ENCODE measurements around the gene COASY.
"Not testable (repeated sequence)": the region's sequence is repeated elsewhere in the genome, so short reads cannot be mapped to it uniquely, and the experiment has no call there.

Gene COASY

DNA sequence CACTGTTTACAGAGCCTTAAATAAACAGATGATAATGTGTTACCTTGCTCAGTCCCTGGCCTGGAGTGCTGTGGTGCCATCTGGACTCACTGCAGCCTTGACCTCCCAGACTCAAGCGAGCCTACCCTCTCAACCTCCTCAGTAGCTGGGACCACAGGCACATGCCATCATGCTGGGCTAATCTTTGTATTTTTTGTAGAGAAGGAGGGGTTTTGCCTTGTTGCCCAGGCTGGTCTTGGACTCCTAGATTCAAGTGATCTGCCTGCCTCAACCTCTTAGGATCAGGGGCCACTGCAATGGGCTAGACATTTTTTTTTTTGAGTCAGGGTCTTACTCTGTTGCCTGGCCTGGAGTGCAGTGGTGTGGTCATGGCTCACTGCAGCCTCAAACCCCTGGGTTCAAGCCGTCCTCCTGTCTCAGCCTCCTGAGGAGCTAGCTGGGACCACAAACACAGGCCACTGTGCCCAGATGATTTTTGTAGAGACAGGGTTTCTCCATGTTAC lies 30.9 kb upstream of the COASY start:
- FAIRE-seq, result no peak
- no peak for DNase-seq (ENCODE audit: extremely low spot score, insufficient read length, low read depth)

DNA sequence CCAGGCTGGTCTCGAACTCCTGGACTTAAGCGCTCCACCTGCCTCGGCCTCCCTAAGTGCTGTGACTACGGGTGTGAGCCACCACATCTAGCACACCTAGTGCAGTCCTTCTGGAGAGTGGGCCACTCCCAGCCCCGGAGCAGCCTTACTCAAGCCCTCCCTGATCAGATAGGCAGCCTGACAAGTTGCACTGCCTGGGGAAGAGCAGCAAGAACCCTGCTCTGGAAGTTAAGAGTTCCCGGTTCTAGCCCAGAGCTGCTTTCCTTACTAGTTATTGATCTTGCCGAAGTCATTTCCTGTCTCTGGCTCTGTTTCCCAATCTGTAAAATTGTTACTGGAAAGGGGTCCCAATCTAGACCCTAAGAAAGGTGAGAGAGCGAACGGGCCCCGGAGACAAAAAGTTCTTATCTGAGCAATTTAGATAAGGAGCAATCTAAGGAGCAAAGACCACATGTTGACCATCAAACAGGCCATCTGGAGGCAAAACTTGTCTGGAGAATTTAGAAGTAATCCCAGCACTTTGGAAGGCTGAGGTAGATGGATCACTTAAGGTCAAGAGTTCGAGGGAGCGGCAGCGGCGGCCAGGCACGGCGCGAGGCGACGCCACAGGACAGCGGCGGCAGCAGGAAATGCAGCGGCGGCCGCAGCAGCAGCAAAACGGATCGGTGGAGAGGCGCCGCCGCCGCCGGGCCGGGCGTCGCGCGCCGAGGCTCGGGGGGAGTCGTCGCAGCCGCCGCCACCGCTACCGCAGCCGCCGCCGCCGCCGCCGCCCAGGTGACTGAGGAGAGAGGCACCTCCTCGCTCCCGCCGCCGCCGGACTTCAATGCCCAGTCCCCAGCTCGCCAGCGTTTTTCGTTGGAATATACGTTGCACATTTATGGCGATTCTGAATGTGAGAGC lies 30.2 kb upstream of the COASY start:
- FAIRE-seq (peak; percentile 38), DNase-seq (ENCODE audit: extremely low spot score, insufficient read length, low read depth) (no peak)

DNA sequence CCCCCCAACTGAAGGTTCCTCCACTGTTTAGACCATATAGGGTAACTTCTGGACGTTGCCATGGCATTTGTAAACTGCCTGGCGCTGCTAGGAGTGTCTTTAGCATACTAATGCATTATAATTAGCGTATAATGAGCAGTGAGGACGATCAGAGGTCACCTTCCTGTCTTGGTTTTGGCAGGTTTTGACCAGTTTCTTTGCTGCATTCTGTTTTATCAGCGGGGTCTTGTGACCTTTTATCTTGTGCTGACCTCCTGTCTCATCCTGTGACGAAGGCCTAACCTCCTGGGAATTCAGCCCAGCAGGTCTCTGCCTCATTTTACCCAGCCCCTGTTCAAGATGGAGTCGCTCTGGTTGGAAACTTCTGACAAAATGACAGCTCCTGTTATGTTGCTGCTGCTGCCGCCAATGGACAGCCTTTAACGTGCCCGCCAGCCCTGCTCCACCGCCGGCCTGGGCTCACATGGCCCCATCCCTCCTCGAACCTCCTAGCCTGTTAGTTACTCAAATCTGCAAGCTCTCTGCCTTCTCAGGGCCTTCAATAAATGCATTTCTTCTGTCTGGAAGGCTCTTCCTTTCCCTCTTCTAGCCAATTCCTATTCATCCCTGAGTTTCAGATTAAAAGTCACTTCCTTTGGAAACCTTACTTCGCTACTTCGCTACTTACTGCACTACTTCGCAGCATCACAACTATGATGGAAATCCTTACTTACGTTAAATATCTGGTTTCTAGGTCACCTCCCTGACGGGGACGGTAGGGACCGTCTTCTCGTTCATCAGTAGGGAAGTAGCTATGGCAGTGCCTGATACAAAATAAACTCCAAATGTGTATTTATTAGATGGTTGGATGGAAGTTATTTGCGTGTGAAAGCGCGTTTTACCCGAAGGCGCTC lies 26.5 kb upstream of the COASY start:
- no peak for FAIRE-seq
- DNase-seq (ENCODE audit: extremely low spot score, insufficient read length, low read depth), result no peak

DNA sequence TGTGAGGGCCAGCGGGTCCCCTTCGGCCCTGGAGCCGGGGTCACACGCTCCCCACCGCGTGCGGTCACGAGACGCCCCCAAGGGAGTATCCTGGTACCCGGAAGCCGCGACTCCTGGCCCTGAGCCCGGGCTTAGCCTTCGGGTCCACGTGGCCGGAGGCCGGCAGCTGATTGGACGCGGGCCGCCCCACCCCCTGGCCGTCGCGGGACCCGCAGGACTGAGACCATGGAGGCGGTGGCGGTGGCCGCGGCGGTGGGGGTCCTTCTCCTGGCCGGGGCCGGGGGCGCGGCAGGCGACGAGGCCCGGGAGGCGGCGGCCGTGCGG lies 25.9 kb upstream of the COASY start, which contains the start of gene NAGLU:
Gene NAGLU, plus strand, starts transcription at position 194 of the 324 bp plus-strand sequence. Its CDS starts 32 bp downstream, at position 226.
- DNase-seq (ENCODE audit: extremely low spot score, insufficient read length, low read depth) (peak; percentile 99), FAIRE-seq (peak; percentile 84)

DNA sequence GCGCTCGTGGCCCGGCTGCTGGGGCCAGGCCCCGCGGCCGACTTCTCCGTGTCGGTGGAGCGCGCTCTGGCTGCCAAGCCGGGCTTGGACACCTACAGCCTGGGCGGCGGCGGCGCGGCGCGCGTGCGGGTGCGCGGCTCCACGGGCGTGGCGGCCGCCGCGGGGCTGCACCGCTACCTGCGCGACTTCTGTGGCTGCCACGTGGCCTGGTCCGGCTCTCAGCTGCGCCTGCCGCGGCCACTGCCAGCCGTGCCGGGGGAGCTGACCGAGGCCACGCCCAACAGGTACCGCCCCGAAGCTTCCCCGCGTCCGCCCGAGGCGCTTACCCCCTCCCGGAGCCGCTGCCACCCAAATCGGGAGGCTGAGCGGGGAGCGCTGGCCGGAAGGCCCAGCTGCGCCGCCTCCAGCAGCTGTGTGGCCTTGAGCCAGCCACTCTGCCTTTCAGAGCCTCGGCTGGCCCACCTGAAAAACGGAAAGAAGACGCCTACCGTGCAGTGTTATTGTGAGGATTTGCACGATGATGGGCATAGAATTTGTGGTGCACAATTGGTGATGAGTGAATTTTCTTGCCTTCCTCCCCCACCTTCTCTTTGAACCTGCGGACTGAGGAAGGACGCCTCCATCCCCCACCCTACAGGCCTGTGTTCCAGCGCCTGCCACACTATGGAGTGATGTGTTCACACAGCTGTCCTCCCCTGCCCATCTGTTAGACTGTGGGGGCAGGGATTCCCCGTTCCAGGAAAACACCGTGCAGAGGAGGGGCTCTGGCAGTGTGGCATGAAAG lies 25.4 kb upstream of the COASY start:
- FAIRE-seq, result peak; percentile 52

DNA sequence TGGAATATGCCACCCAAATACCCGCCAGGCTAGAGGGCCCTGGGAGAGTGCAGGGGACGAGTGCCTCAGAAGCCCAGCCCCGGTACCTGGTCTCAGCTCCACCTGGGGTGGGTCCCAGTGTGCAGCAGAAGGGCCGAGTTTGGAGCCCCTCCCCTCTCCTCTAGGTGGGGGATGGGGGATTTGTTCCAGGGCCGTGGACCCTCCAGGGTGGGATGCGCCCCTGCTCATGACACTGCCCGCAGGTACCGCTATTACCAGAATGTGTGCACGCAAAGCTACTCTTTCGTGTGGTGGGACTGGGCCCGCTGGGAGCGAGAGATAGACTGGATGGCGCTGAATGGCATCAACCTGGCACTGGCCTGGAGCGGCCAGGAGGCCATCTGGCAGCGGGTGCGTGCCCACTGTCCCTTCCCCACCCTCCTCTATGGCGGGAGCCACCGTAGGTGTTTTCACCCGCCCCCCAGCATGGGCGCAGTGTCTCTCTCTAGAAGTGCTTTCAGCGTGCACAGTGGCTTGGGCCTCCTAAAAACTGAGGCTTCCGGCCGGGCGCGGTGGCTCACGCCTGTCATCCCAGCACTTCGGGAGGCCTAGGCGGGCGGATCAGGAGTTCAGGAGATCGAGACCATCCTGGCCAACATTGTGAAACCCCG lies 24.7 kb upstream of the COASY start:
- FAIRE-seq, result no peak

More for the DNA sequence above, 25.4 kb upstream of the COASY start:
- peak; percentile 83 for DNase-seq (ENCODE audit: extremely low spot score, insufficient read length, low read depth)

DNA sequence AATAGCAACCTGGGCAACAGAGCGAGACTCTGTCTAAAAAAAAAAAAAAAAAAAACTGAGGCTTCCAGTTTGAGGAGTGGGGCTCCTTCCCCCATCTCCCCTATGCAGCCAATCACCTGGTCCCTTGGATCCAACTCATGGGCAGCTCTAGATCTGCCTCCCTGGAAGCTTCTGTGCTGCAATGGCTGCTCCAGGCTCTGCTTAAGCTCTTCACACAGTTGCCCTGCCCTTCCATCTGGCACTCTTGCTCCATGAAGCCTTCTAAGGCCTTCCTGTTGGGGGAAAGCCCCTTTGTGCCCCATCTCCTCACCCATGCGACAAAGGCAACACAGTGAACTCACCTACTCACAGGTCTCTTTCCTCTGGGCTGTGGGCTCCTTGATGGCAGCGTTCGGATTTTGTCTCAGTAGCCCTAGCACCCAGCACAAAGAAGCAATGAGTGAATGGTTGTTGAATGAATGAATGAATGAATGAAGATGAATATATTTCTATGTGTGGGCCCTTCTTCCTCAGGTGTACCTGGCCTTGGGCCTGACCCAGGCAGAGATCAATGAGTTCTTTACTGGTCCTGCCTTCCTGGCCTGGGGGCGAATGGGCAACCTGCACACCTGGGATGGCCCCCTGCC lies 24.0 kb upstream of the COASY start:
- DNase-seq (ENCODE audit: extremely low spot score, insufficient read length, low read depth) (no peak), FAIRE-seq (no peak)

More for the DNA sequence above, 24.7 kb upstream of the COASY start:
- DNase-seq (ENCODE audit: extremely low spot score, insufficient read length, low read depth), result no peak

DNA sequence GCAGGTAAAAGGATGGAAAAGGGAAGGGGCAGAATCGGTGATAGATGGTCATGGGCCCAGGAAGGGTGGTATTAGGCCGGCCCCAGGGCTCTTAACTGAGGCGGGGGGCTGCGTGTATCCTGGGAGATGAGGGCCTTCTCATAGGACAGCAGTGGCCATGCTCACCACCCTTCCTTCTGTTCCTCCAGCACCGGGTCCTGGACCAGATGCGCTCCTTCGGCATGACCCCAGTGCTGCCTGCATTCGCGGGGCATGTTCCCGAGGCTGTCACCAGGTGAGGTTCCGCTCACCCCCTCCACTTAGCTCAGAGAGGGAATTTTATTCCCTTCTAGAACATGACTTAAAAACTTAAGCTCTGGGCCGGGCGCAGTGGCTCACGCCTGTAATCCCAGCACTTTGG lies 23.5 kb upstream of the COASY start:
- no peak for FAIRE-seq

DNA sequence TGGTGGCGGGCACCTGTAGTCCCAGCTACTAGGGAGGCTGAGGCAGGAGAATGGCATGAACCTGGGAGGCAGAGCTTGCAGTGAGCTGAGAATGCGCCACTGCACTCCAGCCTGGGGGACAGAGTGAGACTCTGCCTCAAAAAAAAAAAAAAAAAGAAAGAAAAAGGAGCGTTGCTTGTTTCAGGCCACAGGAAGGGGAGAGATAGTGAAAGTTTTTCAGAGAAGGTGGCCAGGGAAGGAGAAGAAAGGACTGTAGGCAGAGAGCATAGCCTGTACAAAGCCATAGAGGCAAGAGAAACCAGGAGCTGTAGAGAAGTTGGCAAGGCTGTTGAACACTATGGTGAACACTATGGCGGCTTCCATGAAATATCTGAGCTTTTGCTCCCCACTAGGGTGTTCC lies 21.4 kb upstream of the COASY start:
- DNase-seq (ENCODE audit: extremely low spot score, insufficient read length, low read depth); FAIRE-seq: not testable (repeated sequence)

More for the DNA sequence above, 23.5 kb upstream of the COASY start:
- no peak for DNase-seq (ENCODE audit: extremely low spot score, insufficient read length, low read depth)

DNA sequence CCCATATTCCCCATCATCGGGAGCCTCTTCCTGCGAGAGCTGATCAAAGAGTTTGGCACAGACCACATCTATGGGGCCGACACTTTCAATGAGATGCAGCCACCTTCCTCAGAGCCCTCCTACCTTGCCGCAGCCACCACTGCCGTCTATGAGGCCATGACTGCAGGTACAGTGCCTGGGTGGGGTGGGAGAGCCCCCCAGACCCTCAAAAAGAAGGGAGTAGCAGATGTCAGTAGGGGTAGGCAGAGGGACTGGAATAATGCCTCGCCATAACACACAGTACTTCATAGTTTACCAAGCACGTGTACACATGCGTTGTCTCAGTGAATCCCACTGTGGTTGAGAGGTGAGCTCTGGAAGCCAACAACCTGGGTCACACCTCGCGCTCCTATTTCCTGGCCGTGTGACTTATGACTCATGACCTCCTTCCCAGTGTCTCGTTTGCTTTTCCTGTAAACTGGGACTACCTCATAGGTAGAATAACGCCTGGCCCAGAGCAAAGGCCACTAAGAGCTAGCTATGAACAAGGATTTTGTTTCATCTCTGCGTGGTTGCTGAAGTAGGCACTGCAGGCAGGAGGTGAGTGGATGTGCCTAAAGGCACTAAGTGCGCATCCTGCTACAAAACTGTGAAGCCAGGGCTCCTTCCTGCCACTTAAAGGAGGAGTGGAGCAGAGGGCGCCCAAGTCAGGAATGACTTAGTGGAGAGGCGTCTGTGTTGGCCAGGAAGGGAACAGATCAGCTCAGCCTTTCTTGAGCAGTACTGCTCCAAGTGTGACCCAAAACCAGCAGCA lies 20.7 kb upstream of the COASY start:
- DNase-seq (ENCODE audit: extremely low spot score, insufficient read length, low read depth) (no peak), FAIRE-seq (no peak)

DNA sequence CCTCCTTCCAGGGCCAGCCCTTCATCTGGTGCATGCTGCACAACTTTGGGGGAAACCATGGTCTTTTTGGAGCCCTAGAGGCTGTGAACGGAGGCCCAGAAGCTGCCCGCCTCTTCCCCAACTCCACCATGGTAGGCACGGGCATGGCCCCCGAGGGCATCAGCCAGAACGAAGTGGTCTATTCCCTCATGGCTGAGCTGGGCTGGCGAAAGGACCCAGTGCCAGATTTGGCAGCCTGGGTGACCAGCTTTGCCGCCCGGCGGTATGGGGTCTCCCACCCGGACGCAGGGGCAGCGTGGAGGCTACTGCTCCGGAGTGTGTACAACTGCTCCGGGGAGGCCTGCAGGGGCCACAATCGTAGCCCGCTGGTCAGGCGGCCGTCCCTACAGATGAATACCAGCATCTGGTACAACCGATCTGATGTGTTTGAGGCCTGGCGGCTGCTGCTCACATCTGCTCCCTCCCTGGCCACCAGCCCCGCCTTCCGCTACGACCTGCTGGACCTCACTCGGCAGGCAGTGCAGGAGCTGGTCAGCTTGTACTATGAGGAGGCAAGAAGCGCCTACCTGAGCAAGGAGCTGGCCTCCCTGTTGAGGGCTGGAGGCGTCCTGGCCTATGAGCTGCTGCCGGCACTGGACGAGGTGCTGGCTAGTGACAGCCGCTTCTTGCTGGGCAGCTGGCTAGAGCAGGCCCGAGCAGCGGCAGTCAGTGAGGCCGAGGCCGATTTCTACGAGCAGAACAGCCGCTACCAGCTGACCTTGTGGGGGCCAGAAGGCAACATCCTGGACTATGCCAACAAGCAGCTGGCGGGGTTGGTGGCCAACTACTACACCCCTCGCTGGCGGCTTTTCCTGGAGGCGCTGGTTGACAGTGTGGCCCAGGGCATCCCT lies 18.5 kb upstream of the COASY start:
- DNase-seq (ENCODE audit: extremely low spot score, insufficient read length, low read depth) (no peak), FAIRE-seq (no peak)

DNA sequence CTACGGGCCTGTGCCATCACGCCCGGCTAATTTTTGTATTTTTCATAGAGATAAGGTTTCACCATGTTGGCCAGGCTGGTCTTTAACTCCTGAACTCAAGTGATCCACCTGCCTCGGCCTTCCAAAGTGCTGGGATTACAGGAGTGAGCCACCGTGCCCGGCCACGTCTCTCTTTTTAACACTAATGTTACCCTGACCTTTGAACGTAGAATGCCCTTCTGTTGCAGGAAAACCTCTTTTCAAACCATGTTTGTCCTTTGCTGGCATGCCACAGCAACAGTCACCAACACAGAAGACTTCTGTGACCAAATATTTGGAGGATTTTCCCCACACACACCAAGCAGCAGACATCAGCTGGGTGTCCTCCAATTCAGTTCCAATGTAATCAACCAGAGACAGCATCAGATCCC lies 17.1 kb upstream of the COASY start:
- FAIRE-seq, result no peak
- no peak for DNase-seq (ENCODE audit: extremely low spot score, insufficient read length, low read depth)

DNA sequence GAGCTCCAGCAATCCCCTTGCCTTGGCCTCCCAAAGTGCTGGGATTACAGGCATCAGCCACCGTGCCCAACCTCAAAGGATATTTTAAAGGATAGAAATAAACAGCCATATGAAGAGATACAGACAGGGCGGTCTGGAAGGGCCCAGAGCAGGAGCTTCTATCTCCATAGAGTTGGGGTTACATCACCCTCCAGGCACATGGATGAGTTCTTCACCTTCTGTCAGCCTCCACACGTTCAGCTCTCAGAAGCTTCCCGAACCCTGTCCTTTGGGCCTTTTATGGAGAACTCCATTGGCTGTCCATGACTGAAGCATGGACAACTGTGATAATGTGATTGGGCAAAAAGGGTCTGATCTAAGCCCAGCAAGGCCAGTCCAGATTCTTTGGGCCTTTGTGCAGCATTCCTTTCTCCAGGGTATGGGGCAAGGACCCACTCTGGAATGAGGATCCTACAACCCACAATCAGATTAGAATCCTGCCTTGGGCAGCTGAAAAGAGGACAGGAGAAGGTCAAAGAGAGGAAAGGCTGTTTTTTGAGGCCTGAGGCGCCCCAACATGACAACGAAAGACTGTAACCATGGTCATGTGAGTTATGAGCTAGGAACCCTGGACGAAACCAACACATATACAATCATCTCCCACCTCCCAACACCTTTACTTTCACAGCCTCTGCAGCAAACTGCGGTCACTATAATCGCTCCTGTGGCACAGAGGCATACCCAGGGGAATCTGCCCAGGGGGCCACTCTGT lies 16.0 kb upstream of the COASY start:
- not testable (repeated sequence) for DNase-seq (ENCODE audit: extremely low spot score, insufficient read length, low read depth); FAIRE-seq

DNA sequence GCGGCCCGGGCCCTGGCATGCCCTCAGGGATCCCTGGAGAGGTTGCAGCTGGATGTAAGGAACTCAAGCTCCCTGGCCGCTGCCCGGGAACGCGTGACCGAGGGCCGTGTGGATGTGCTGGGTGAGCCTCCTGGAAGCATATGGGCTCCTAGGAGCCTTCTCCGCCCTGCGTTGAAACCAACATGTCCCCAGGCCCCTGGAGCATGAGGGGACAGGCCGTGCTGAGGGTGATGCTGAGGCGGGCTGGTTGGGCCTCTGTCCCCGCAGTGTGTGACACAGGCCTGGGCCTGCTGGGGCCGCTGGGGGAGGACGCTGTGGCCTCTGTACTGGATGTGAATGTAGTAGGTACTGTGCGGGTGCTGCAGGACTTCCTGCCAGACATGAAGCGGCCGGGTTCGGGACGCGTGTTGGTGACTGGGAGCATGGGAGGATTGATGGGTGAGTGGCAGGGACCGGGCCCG lies 14.9 kb upstream of the COASY start:
- no peak for FAIRE-seq

DNA sequence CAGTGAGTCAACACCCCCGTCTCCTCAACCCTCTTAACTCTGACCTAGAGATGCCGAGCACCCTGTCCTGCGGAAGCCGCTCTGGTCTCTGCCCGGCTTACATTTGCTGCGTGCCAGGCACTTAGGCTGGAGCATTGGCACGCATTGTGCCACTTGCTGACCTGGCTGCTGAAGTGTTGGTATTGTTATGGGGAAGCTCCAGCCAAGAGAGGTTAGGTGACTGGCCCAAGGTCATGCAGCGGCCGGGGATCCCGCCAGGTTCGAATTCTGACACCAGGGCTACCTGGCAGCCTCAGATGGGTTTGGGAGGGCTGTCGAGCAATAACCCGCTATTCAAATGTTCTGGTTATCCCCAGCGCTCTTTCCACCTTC lies 14.3 kb upstream of the COASY start:
- DNase-seq (ENCODE audit: extremely low spot score, insufficient read length, low read depth) (no peak), FAIRE-seq (no peak)

More for the DNA sequence above, 14.9 kb upstream of the COASY start:
- DNase-seq (ENCODE audit: extremely low spot score, insufficient read length, low read depth), result no peak

DNA sequence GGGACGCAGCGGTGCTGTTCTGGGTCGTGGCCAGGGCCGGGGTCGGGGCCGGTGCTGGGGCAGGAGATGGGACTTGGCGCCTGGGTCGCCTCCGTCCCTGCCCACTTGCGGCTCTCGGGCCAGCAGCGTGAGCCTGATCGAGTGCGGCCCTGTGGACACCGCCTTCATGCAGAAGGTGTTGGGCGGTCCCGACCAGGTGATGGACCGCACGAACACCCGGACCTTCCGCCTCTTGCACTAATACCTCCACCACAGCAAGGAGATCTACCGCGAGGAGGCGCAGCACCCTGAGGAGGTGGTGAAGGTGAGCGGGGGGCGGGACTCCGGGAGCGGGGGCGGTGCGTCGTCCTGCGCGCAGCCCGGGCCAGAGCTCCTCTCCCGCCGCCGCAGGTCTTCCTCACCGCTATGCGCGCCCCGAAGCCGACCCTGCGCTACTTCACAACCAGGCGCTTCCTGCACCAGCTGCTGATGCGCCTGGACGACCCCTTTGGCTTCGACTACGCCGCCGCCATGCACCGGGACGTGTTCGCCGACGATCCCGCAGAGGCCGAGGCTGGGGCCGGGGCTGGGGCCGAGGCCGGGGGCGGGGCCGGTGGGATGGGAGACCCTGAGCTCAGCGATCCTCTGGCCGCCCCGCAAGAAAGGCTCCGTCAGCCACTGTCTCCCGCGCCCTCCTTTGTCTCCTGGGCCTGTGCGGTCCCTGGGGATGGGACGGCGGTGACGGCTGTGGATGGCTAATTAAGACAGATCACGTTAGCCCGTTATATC lies 13.7 kb upstream of the COASY start:
- DNase-seq (ENCODE audit: extremely low spot score, insufficient read length, low read depth) (peak; percentile 90), FAIRE-seq (peak; percentile 94)

All from GM18507 (cell line).